ENCODE results near the gene ACOX3.

Gene ACOX3

GRCh38 chr4:8316911-8317351 is 123.6 kb downstream of the ACOX3 start:
- no peak for DNase-seq
